ENCODE results near the gene CSRP1.

CSRP1 gene

GRCh38 chr1:201455098-201455497 lies 51.8 kb downstream of the CSRP1 start:
- DNase-seq (ENCODE audit: low read depth): no peak

DNA sequence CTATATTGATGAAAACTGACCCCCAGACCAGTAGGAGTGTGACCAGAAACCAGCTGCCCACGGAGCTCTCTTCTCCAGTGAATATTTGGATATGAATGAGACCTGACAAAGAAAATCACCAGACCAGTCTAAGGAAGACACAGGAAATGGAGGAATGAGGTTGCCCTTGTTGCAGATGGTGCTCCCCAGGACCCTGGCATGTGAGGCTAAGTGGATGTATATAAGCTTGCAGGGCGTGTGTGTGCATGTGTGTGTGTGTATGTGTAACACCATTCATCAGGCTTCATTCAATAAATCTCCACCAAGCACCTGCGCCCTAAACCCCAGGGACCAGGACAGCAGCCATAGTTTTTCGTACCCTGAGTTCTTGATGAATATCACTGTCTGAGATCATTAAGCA lies 52.3 kb downstream of the CSRP1 start:
- DNase-seq (ENCODE audit: low read depth): no peak

- no peak for DNase-seq (ENCODE audit: low read depth)
These were observed 54.1 kb downstream of the CSRP1 start for GRCh38 chr1:201452866-201453265.

DNA sequence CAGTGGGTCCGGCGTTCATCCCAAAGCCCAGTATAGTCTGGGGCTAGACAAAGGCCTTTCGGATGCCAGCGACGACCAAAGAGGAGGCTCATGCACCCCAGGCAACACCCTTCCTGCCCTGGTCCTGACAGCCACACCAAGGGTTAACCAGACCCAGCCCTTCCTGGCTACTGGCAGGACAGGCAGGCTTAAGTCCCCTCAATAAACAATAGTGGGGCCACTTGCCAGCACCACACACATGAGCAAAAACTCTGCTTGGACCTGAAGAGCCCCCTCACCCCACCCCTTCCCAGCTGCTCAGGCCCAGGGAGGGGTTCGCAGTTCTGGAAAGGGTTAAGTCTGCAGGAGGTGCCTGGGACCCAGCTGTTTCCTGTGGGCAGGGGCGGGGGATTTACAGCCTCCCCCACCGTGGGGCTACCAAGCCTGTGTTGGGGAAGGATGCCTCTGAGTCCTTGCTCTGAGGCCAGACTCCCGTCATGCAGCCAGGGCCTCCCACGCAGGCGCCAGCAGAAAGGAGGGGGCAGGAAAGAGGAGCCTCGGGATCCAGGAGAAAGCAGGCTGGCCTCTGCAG lies 56.1 kb downstream of the CSRP1 start:
- peak; percentile 56 for DNase-seq (ENCODE audit: low read depth)

DNA sequence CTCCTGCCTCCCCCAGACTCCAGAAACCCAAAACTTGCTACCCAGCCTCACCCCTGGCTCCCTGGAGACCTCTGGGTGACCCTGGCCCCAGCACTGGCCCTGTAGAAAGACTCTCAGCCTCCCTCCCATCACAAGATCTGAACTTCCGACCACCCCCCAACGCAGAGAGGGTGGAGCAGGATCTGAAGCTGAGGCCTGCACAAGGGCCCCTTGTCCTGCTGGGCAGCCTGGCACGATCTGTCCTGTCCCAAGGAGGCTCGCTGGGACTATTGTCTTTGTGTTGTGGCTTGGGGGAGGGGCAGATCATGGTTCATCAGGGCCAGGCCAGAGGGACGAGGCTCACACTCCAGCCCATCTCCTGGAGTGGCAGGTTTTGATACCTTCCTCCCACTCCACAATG lies 57.9 kb downstream of the CSRP1 start:
- no peak for DNase-seq (ENCODE audit: low read depth)

DNA sequence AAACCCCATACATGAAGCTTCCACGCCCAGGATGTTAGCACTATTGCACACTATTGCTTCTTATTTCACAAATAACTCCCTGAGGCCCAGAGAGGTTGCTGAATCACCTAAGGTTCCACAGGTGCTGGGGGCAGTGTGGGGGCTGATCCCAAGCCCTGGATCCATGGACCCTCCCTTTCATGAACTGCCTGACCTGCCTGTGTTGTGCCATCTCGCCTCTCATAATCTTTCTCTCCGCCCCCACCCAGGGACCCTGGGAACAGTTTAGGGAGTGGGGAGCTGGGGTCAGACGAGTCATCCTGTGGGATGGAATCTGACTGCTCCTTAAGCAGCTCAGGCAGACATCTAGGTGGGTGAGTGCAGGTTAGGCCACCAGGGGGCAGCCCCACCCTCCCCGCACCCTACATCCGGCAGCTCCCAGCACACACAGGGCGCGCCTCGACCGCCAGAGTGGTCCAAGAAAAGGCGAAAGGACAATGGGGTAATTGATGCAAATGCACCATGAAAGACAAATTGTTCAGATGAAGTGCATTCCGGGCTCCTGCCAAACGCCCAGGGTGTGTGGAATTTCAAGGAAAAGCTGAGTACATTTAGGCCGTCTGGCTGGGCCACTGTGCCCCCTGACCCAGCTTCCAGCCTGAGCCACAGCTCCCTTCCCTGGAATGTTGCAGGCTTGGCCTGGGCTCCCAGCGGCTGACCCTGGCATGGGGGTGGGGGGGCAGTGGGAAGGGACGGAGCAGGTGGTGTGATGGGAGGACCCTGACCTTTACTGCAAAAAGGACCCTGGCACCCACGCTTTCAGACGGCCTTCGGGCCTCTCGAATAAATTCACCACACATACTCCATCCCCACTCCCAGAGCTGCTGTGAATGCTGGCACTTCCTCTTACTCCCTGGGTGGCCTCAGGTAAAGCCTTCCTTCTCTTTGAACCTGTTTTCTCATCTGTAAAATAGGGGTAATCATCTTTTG lies 58.7 kb downstream of the CSRP1 start:
- DNase-seq (ENCODE audit: low read depth): no peak

- DNase-seq (ENCODE audit: low read depth): no peak
These were observed 61.6 kb downstream of the CSRP1 start for GRCh38 chr1:201445310-201445709.

- DNase-seq (ENCODE audit: low read depth): no peak
These were observed 62.1 kb downstream of the CSRP1 start for GRCh38 chr1:201444792-201445191.

- no peak for DNase-seq (ENCODE audit: low read depth)
These were observed 63.2 kb downstream of the CSRP1 start for GRCh38 chr1:201443747-201444146.

DNA sequence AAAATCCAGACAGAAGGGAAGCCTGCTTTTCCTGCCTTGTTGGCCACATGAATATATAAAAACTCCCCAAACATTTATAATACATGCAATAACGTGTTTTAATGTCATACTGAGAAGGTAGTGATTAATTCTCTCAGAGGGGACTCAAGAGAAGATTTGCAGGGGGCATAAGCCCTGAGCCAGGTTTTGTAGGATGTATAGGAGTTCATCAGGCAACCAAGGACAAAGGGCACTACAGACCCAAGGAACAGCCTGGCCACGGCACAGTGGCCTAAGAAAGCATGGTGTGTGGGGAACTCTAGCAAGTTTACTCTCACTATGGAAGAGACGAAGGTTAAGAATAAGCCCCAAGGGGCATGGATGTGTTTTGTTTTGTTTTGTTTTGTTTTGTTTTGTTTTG lies 70.0 kb downstream of the CSRP1 start:
- DNase-seq (ENCODE audit: low read depth): no peak

DNA sequence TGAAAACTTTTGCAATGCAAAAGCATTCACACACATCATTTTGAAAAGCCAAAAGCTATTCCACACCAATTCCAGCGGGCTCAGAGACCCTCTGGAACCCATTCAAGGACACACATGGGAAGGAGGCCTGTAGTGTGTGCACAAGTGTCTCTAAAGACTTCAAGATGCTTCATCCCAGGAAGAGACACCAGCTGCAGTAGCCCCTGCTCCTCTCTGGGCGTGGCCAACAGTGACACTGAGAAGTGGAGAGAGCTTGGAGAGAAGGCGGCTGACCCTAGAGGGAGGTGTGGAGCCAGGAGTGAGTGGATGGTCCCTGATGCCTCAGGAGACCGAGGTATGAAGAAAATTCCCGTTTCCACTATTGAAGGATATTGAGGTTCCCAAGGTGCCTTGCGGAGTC lies 70.5 kb downstream of the CSRP1 start:
- no peak for DNase-seq (ENCODE audit: low read depth)

DNA sequence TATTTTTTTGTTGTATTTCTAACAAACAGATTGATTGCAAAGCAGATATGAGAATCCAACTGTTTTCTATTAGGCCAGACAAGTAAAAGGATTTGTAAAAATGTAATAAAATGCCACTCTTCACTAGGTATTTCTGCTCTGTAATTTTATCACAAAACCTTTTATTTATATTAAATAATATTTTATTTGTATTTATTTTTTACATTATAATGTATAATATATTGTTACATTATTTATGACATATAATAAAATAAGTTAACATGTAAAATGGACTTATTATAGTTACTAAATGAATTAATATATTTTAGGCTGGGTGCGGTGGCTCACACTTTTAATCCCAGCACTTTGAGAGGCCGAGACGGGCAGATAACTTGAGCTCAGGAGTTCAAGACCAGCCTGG lies 72.7 kb downstream of the CSRP1 start:
- DNase-seq (ENCODE audit: low read depth): no peak

GRCh38 chr1:201433609-201434008 lies 73.3 kb downstream of the CSRP1 start:
- no peak for DNase-seq (ENCODE audit: low read depth)

All from CMK (cell line).